ENCODE results near the gene LSMEM2.

The LSMEM2 gene

DNA sequence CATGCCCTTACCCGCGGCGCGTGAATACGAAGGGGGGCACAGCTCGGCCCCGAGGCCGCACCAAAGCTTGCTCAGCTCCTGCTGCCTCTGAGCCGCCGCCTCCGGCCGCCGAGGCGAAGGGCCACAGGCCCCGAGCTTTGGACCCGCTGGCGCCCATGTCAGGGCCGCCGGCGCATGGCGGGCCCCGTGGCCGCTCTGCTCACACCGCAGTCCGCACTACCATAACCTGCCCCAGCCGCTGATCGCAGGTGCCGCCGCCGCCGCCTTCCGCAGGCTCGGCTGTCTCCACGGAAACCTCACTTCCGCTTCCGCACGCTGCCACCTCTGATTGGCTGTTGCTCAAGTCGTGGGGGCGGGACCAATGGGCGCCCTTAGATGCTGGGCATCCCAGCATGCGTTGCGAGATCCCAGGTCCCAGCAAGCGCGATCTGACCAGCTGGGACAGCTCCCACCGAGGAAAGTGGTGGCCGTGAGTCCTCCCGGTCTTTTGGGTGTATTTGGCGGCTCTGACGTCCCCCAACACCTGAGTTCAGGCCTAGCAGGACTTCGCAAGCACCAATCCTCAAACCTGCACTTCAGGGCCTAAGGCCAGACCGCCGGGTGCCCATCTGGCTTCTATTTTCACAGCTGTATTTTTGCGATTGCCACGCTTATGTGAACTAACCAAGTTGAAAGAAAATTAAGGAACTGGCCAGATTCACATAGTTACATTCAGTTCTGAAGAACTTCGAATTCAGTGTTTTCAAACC lies 49.2 kb downstream of the LSMEM2 start, which contains the start of gene TUSC2:
TUSC2 (minus strand) TSS at position 281 of the 749 bp plus-strand sequence; CDS start at position 157, 124 bp downstream.
- peak within 1 kb of the TSS; percentile 88 for H3K4me3 ChIP-seq (replicated peaks; ENCODE audit: low read depth, low read length)
- TF ChIP-seq, protein P1, sequence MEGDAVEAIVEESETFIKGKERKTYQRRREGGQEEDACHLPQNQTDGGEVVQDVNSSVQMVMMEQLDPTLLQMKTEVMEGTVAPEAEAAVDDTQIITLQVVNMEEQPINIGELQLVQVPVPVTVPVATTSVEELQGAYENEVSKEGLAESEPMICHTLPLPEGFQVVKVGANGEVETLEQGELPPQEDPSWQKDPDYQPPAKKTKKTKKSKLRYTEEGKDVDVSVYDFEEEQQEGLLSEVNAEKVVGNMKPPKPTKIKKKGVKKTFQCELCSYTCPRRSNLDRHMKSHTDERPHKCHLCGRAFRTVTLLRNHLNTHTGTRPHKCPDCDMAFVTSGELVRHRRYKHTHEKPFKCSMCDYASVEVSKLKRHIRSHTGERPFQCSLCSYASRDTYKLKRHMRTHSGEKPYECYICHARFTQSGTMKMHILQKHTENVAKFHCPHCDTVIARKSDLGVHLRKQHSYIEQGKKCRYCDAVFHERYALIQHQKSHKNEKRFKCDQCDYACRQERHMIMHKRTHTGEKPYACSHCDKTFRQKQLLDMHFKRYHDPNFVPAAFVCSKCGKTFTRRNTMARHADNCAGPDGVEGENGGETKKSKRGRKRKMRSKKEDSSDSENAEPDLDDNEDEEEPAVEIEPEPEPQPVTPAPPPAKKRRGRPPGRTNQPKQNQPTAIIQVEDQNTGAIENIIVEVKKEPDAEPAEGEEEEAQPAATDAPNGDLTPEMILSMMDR (IDR thresholded peaks at IDR 0.05; ENCODE audit: low read length, missing control alignments): no peak
- DNase-seq (ENCODE audit: low read depth): peak; percentile 97

DNA sequence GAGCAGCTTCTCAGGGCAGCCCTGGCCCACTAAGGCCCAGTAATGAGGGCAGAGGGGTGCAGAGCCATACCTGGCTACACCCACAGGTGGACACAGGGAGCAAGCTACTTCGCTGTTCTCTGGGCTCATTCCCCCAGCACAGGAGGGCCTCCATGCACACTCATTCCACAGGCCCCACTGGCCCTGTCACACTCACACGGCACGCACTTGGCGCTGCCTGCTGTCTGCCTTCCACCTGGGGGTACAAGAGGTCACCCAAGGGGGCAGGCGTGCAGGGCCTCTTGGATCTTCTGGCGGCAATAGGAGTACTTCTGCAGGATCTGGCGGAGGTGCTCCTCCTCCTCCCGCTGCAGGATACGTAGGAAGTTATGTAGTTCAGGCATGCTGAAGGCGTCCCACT lies 51.4 kb downstream of the LSMEM2 start:
- TF ChIP-seq, protein P1 (IDR thresholded peaks at IDR 0.05; ENCODE audit: low read length, missing control alignments): no peak
- DNase-seq (ENCODE audit: low read depth): no peak
- H3K4me3 ChIP-seq (replicated peaks; ENCODE audit: low read depth, low read length): no peak overlapping the region

GRCh38 chr3:50331364-50331907 lies 52.5 kb downstream of the LSMEM2 start:
- TF ChIP-seq, protein P1 (IDR thresholded peaks at IDR 0.05; ENCODE audit: low read length, missing control alignments): no peak
- H3K4me3 ChIP-seq (replicated peaks; ENCODE audit: low read depth, low read length): no peak overlapping the region
- no peak for DNase-seq (ENCODE audit: low read depth)

- TF ChIP-seq, protein P1 (IDR thresholded peaks at IDR 0.05; ENCODE audit: low read length, missing control alignments): no peak
- H3K4me3 ChIP-seq (replicated peaks; ENCODE audit: low read depth, low read length): no peak overlapping the region
- peak; percentile 94 for DNase-seq (ENCODE audit: low read depth)
These were observed 54.9 kb downstream of the LSMEM2 start for GRCh38 chr3:50333744-50334328.

GRCh38 chr3:50334339-50335075 lies 55.6 kb downstream of the LSMEM2 start:
- DNase-seq (ENCODE audit: low read depth): no peak
- H3K4me3 ChIP-seq (replicated peaks; ENCODE audit: low read depth, low read length): peak overlapping the region; percentile 10
- TF ChIP-seq, protein P1 (IDR thresholded peaks at IDR 0.05; ENCODE audit: low read length, missing control alignments): no peak

DNA sequence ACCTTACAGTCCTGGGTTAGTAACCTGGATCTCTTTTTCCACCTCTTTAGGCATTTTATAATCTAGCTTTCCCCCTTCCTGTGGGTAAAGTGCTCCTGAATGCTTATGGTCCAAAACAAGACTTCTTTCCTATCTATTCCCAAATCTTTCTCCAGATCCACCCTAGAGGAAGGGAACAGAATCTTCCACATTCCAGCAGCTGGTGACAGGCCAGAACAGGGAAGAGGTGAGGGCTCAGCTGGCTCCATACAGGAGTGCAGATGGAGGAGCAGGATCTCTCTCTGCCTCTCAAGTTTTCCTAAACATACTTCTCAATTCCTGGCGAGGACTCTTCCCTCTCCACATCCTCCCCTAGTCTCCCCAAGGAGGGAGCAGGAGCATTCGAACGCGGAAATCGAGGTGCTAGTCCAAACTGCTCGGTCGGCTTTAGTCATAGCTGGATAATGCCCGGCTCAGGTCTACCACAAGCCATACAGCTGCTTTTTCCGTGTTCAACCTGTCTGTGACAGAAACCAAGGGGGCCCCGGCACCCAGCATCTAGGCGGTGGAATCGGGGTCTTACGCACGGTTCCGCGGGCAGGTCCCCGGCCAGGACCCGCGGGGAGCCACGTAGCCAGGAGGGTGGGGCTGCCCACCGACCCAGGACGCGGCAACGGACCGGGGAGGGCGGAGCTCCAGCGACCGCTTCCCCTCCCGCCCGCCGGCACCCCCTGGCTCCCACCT lies 57.7 kb downstream of the LSMEM2 start:
- DNase-seq (ENCODE audit: low read depth): no peak
- peak overlapping the region; percentile 94 for H3K4me3 ChIP-seq (replicated peaks; ENCODE audit: low read depth, low read length)
- TF ChIP-seq, protein P1 (IDR thresholded peaks at IDR 0.05; ENCODE audit: low read length, missing control alignments): no peak
